DMS 273 treated with DMSO at 0.1 percent for 48 hours (cell line): ENCODE measurements around the gene TYW1.
"Not testable (repeated sequence)": the region's sequence is repeated elsewhere in the genome, so short reads cannot be mapped to it uniquely, and the experiment has no call there.

Experiments used
- DNase-seq: peaks from one replicate; lab custom pipeline; 2025; lab: John Stamatoyannopoulos, UW

The TYW1 gene

GRCh38 chr7:66996444-66997191, at the start of gene TYW1:
Gene TYW1, plus strand, starts transcription at chr7:66996833. Its CDS starts 146 bp downstream, at chr7:66996979.
- DNase-seq: peak; percentile 98

- no peak for DNase-seq
Measured at GRCh38 chr7:66948480-66949109, 48.0 kb upstream of the TYW1 start.

- no peak for DNase-seq
Measured at GRCh38 chr7:66950311-66950710, 46.3 kb upstream of the TYW1 start.

GRCh38 chr7:66950763-66951162, 45.9 kb upstream of the TYW1 start:
- no peak for DNase-seq

GRCh38 chr7:66952343-66953043, 44.1 kb upstream of the TYW1 start:
- DNase-seq: no peak

GRCh38 chr7:66953044-66953427, 43.6 kb upstream of the TYW1 start:
- no peak for DNase-seq

GRCh38 chr7:66957595-66958290, 38.9 kb upstream of the TYW1 start:
- no peak for DNase-seq

- DNase-seq: no peak
Measured at GRCh38 chr7:66958538-66959350, 37.9 kb upstream of the TYW1 start.

GRCh38 chr7:66960192-66960591, 36.4 kb upstream of the TYW1 start:
- no peak for DNase-seq

GRCh38 chr7:66961096-66961495, 35.5 kb upstream of the TYW1 start:
- no peak for DNase-seq

- no peak for DNase-seq
Measured at GRCh38 chr7:66964411-66964810, 32.2 kb upstream of the TYW1 start.

GRCh38 chr7:66967029-66967428, 29.6 kb upstream of the TYW1 start:
- no peak for DNase-seq

GRCh38 chr7:66969001-66969400, 27.6 kb upstream of the TYW1 start:
- not testable (repeated sequence) for DNase-seq

- DNase-seq: no peak
Measured at GRCh38 chr7:66970310-66970709, 26.3 kb upstream of the TYW1 start.

- DNase-seq: no peak
Measured at GRCh38 chr7:66974986-66975590, 21.5 kb upstream of the TYW1 start.

GRCh38 chr7:66978312-66978711, 18.3 kb upstream of the TYW1 start:
- DNase-seq: not testable (repeated sequence)

- DNase-seq: not testable (repeated sequence)
Measured at GRCh38 chr7:66979013-66979412, 17.6 kb upstream of the TYW1 start.

GRCh38 chr7:66980336-66980735, 16.3 kb upstream of the TYW1 start:
- not testable (repeated sequence) for DNase-seq

- not testable (repeated sequence) for DNase-seq
Measured at GRCh38 chr7:66989552-66989951, 7.1 kb upstream of the TYW1 start.

GRCh38 chr7:66994051-66994450, 2.6 kb upstream of the TYW1 start:
- DNase-seq: not testable (repeated sequence)

GRCh38 chr7:66994691-66995049, 2.0 kb upstream of the TYW1 start:
- DNase-seq: peak; percentile 59
